IMR-90 (cell line): ENCODE data around the gene ABO. TPM values are rescaled to one million over a fixed set of nuclear protein-coding genes. Genes with fewer than 3 reads are reported as not detected.

Experiments used
- ATAC-seq: fragments of 200-7000 bp; cut with Tn5 transposase; 2 replicates; pipeline ENCODE4 v1.9.1; 2020; ENCODE audit warnings: low read depth, mild to moderate bottlenecking, moderate library complexity
- BruUV-seq: library from RNA; stranded (reverse); fragments of 400-500 nt; replicated peaks from 2 replicates; lab custom pipeline; 2021; lab: Mats Ljungman, UMichigan
- CTCF ChIA-PET: fragments of 300-600 bp; formaldehyde crosslinking; extraction: SDS; loops from one replicate; lab custom pipeline; 2021; ENCODE audit warnings: antibody characterized with exemption; lab: Yijun Ruan, JAX
- POLR2A ChIA-PET: fragments of 300-600 bp; sonication (Branson Sonifier 250); formaldehyde crosslinking; loops from one replicate; lab custom pipeline; 2022; ENCODE audit warnings: antibody characterized with exemption; ENCODE audit not compliant: unreplicated experiment; lab: Charles Lee
- DNase-seq: peaks from one replicate; pipeline ENCODE4 v3.0.0; 2013
- H2AFZ ChIP-seq: replicated peaks from 2 replicates; pipeline ENCODE3; 2013; ENCODE audit warnings: low read length, mild to moderate bottlenecking; ENCODE audit not compliant: poor library complexity
- H2AK5ac ChIP-seq: 2 replicates; pipeline ENCODE4 v1.6.1; 2013; ENCODE audit warnings: low read depth, low read length, inconsistent platforms
- H2AK9ac ChIP-seq: replicated peaks from 2 replicates; pipeline ENCODE3; 2013; ENCODE audit warnings: mild to moderate bottlenecking, low read depth, low read length, moderate library complexity; ENCODE audit not compliant: poor library complexity
- H2BK120ac ChIP-seq: 2 replicates; pipeline ENCODE4 v1.6.1; 2013; ENCODE audit warnings: low read depth, low read length, inconsistent platforms
- H2BK15ac ChIP-seq: 3 replicates; pipeline ENCODE4 v1.6.1; 2013; ENCODE audit warnings: low read depth, low read length, inconsistent platforms
- H2BK20ac ChIP-seq: 2 replicates; pipeline ENCODE4 v1.6.1; 2013; ENCODE audit warnings: low read depth, mild to moderate bottlenecking, inconsistent platforms, low read length, moderate library complexity
- H2BK5ac ChIP-seq: 2 replicates; pipeline ENCODE4 v1.6.1; 2013; ENCODE audit warnings: mild to moderate bottlenecking, low read depth, low read length, inconsistent platforms; ENCODE audit not compliant: poor library complexity, severe bottlenecking
- H3K14ac ChIP-seq: replicated peaks from 2 replicates; pipeline ENCODE4 v1.6.1; 2013; ENCODE audit warnings: low read depth, low read length, inconsistent platforms
- H3K18ac ChIP-seq: 2 replicates; pipeline ENCODE4 v1.6.1; 2013; ENCODE audit warnings: low read depth, low read length, control low read depth
- H3K23ac ChIP-seq: 2 replicates; pipeline ENCODE4 v1.6.1; 2013; ENCODE audit warnings: low read depth, low read length, inconsistent platforms
- H3K27ac ChIP-seq: 2 replicates; pipeline ENCODE4 v1.5.1; 2013; ENCODE audit warnings: mild to moderate bottlenecking, control low read depth, low read length; ENCODE audit not compliant: insufficient read depth
- H3K27me3 ChIP-seq: 2 replicates; pipeline ENCODE4 v1.6.1; 2013; ENCODE audit warnings: low read length; ENCODE audit not compliant: control insufficient read depth, insufficient read depth
- H3K36me3 ChIP-seq: 2 replicates; pipeline ENCODE4 v1.6.1; 2013; ENCODE audit warnings: low read length, mixed read lengths; ENCODE audit not compliant: control insufficient read depth, insufficient read depth
- H3K4ac ChIP-seq: 2 replicates; pipeline ENCODE4 v1.6.1; 2013; ENCODE audit warnings: low read depth, low read length, inconsistent platforms
- H3K4me1 ChIP-seq: 2 replicates; pipeline ENCODE4 v1.6.1; 2013; ENCODE audit warnings: low read length, mixed read lengths; ENCODE audit not compliant: control insufficient read depth, insufficient read depth
- H3K4me2 ChIP-seq: 2 replicates; pipeline ENCODE4 v1.6.1; 2013; ENCODE audit warnings: low read depth, mild to moderate bottlenecking, control low read depth, low read length, moderate library complexity
- H3K4me3 ChIP-seq: 2 replicates; pipeline ENCODE4 v1.5.1; 2013; ENCODE audit warnings: low read depth, mild to moderate bottlenecking, control low read depth, low read length, moderate library complexity; ENCODE audit not compliant: insufficient read depth
- H3K56ac ChIP-seq: 2 replicates; pipeline ENCODE4 v1.6.1; 2013; ENCODE audit warnings: low read length, inconsistent platforms; ENCODE audit not compliant: insufficient read depth; ENCODE audit errors: extremely low read depth
- H3K79me1 ChIP-seq, 2 experiments: 2 replicates each; pipeline ENCODE4 v1.6.1; 2013; ENCODE audit warnings: low read length in 2 of 2, inconsistent platforms in 1 of 2, low read depth in 1 of 2
- H3K9ac ChIP-seq: 2 replicates; pipeline ENCODE4 v1.6.1; 2013; ENCODE audit warnings: low read depth, low read length, control low read depth
- H3K9me1 ChIP-seq: 2 replicates; pipeline ENCODE4 v1.6.1; 2013; ENCODE audit warnings: low read length, inconsistent platforms; ENCODE audit not compliant: insufficient read depth
- H3K9me3 ChIP-seq: 2 replicates; pipeline ENCODE4 v1.6.1; 2013; ENCODE audit warnings: low read length; ENCODE audit not compliant: control insufficient read depth, insufficient read depth
- H4K20me1 ChIP-seq: 2 replicates; pipeline ENCODE4 v1.6.1; 2013; ENCODE audit warnings: low read length, inconsistent platforms; ENCODE audit not compliant: insufficient read depth
- H4K5ac ChIP-seq: 2 replicates; pipeline ENCODE4 v1.6.1; 2013; ENCODE audit warnings: mild to moderate bottlenecking, low read depth, low read length, control low read depth
- H4K8ac ChIP-seq, 2 experiments: 2 replicates each; pipeline ENCODE4 v1.6.1; 2013; ENCODE audit warnings: low read depth in 2 of 2, low read length in 2 of 2, control low read depth in 1 of 2, inconsistent platforms in 1 of 2
- H4K91ac ChIP-seq: 2 replicates; pipeline ENCODE4 v1.6.1; 2013; ENCODE audit warnings: low read depth, low read length, inconsistent platforms; ENCODE audit not compliant: insufficient read depth
- CEBPB ChIP-seq: IDR thresholded peaks from 2 replicates; pipeline ENCODE4 v1.6.1; 2012; ENCODE audit warnings: low read depth, low read length, improper control_type of control experiment
- FOS ChIP-seq: fragments of 150-350 bp; IDR thresholded peaks from 2 replicates; pipeline ENCODE4 v1.6.1; 2016; ENCODE audit warnings: low read depth, low read length
- MAZ ChIP-seq: IDR thresholded peaks from 2 replicates; pipeline ENCODE4 v1.6.1; 2012; ENCODE audit warnings: low read depth, mild to moderate bottlenecking, low read length, improper control_type of control experiment, moderate library complexity, borderline replicate concordance
- NFE2L2 ChIP-seq: fragments of 150-350 bp; IDR thresholded peaks from 2 replicates; pipeline ENCODE4 v1.6.1; 2016; ENCODE audit warnings: low read depth, mild to moderate bottlenecking, low read length
- POLR2A ChIP-seq: IDR thresholded peaks from 2 replicates; pipeline ENCODE4 v1.6.1; 2012; ENCODE audit warnings: mild to moderate bottlenecking, low read depth, low read length
- RAD21 ChIP-seq: IDR thresholded peaks from 2 replicates; pipeline ENCODE4 v1.6.1; 2012; ENCODE audit warnings: low read length, improper control_type of control experiment
- RCOR1 ChIP-seq: IDR thresholded peaks from 2 replicates; pipeline ENCODE4 v1.6.1; 2012; ENCODE audit warnings: mild to moderate bottlenecking, low read length, improper control_type of control experiment; ENCODE audit not compliant: insufficient replicate concordance
- WGBS, 2 experiments: methylation state at CpG; one replicate each; pipeline versions ENCODE4 v1.1.5 to v1.1.7; 2013; ENCODE audit warnings: missing lambda C conversion rate in 2 of 2; ENCODE audit not compliant: insufficient read length in 1 of 2; ENCODE audit errors: extremely low coverage in 2 of 2; 5-methylcytosine and 5-hydroxymethylcytosine counted together
- dilution Hi-C: fragments of 300-500 bp; cut with HindIII; formaldehyde crosslinking; loops from one replicate; pipeline ENCODE4 v1.14.3; 2018; ENCODE audit warnings: low sequenced_read_pairs; ENCODE audit not compliant: unreplicated experiment
- in situ Hi-C: fragments of 300-500 bp; cut with MboI; formaldehyde crosslinking; loops from 3 replicates; pipeline ENCODE4 v1.14.3; 2019; ENCODE audit warnings: low sequenced_read_pairs, inconsistent platforms, mixed read lengths
- intact Hi-C: fragments of 100-400 bp; cut with micrococcal nuclease; formaldehyde crosslinking; loops from 2 replicates; pipeline ENCODE4 v1.10.0; 2022
- polyA plus RNA-seq, 3 experiments: library from polyadenylated mRNA; depleted of rRNA; stranded (reverse); fragments of >200 nt; gene quantifications; 2 replicates each; pipeline ENCODE4 v1.2.3, GENCODE V29; 2012; ENCODE audit warnings: low replicate concordance in 1 of 3
- total RNA-seq: library from RNA; depleted of rRNA; stranded (reverse); fragments of >200 nt; gene quantifications from 2 replicates; pipeline ENCODE4 v1.2.3, GENCODE V29; 2012

The ABO gene
- total and polyA plus RNA-seq, 2 of the 4 experiments (the other 2 are of a cell fraction), result not detected

DNA sequence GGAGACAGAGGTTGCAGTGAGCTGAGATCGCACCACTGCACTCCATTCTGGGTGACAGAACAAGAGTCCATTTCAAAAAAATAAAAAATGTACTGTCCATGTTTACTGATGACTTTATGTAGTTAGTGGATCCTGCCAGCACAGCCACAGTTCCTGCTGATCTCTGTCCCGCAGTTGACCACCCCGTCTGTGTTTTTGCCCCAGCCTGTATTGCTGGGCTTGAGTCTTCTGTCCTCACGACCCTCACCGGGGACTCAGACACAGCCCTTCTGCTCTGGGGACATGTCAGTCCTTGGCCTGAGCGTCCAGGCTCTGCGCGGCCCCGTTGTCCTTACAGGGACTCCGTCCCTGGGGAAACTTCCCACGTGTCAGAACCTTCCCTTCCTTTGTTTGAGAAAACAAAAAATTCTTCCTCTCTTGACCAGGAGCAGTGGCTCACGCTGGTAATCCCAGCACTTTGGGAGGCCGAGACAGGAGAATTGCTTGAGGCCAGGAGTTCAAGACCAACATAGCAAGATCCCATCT is 46.5 kb upstream of the ABO start:
- no peak overlapping the region for H3K23ac ChIP-seq
- H4K20me1 ChIP-seq, result no peaks in the 10 kb centered on the region
- no peak overlapping the region for H2AK9ac ChIP-seq
- no peak overlapping the region for H3K56ac ChIP-seq
- H3K18ac ChIP-seq, result no peak overlapping the region
- H3K9ac ChIP-seq, result no peak overlapping the region
- no peaks in the 10 kb centered on the region for H3K9me3 ChIP-seq
- H2BK5ac ChIP-seq, result no peak overlapping the region
- POLR2A ChIA-PET, result no interaction called here
- no peaks in the 10 kb centered on the region for H3K9me1 ChIP-seq
- no peak overlapping the region for H4K5ac ChIP-seq
- H3K4me1 ChIP-seq, result no peaks in the 10 kb centered on the region
- ATAC-seq (no peak), DNase-seq (no peak)
- H2BK120ac ChIP-seq, result no peak overlapping the region
- no peak overlapping the region for H4K91ac ChIP-seq
- CTCF ChIA-PET, result no interaction called here
- no peak overlapping the region for H3K4me3 ChIP-seq
- dilution Hi-C loops, result no loop called here
- H3K14ac ChIP-seq, result no peak overlapping the region
- no peaks in the 10 kb centered on the region for H3K36me3 ChIP-seq
- H2BK20ac ChIP-seq, result no peak overlapping the region
- TF ChIP-seq RCOR1, result no peak
- no peak for TF ChIP-seq NFE2L2
- TF ChIP-seq CEBPB, result no peak
- TF ChIP-seq MAZ, result no peak
- no peak for TF ChIP-seq FOS
- TF ChIP-seq POLR2A, result no peak
- no peak for TF ChIP-seq RAD21
- H3K27me3 ChIP-seq, result peaks cover 21% of the 10 kb centered on the region
- H4K8ac ChIP-seq, result no peak overlapping the region
- H2BK15ac ChIP-seq, result no peak overlapping the region
- H3K27ac ChIP-seq, result no peak overlapping the region
- no peak overlapping the region for H2AK5ac ChIP-seq
- 97% methylated on average over 7 of the region's 13 CpGs; no CpG with 5 or more reads in 1 of the 2 experiments for WGBS, 2 experiments
- H3K79me1 ChIP-seq, result no peaks in the 10 kb centered on the region
- in situ Hi-C loops, result no loop called here
- H2AFZ ChIP-seq, result no peak overlapping the region
- BruUV-seq, result no TSS peak
- H3K4me2 ChIP-seq, result no peak overlapping the region
- intact Hi-C loops, result no loop called here
- H3K4ac ChIP-seq, result no peak overlapping the region
